ENCODE measurements around the gene PLEKHG2.

The PLEKHG2 gene

GRCh38 chr19:39385629-39386411 lies 26.6 kb upstream of the PLEKHG2 start:
- no peak for DNase-seq (ENCODE audit: low spot score)

GRCh38 chr19:39386557-39386956 lies 25.9 kb upstream of the PLEKHG2 start:
- DNase-seq (ENCODE audit: low spot score), result no peak

GRCh38 chr19:39388657-39389056 lies 23.8 kb upstream of the PLEKHG2 start:
- no peak for DNase-seq (ENCODE audit: low spot score)

- no peak for DNase-seq (ENCODE audit: low spot score)
These were observed 22.6 kb upstream of the PLEKHG2 start for GRCh38 chr19:39389631-39390414.

- DNase-seq (ENCODE audit: low spot score), result no peak
These were observed 22.1 kb upstream of the PLEKHG2 start for GRCh38 chr19:39390451-39390750.

GRCh38 chr19:39390751-39391437 lies 21.6 kb upstream of the PLEKHG2 start, which contains the start of the genes MED29 and PAF1:
Gene MED29 (plus strand): TSS chr19:39391378. CDS start chr19:39391423, 45 bp downstream.
Gene PAF1 (minus strand): TSS chr19:39391106. CDS start chr19:39390864, 242 bp downstream.
- peak; percentile 100 for DNase-seq (ENCODE audit: low spot score)

GRCh38 chr19:39397360-39398296 lies 14.8 kb upstream of the PLEKHG2 start:
- DNase-seq (ENCODE audit: low spot score), result peak; percentile 88

GRCh38 chr19:39398297-39398864 lies 14.1 kb upstream of the PLEKHG2 start:
- DNase-seq (ENCODE audit: low spot score), result peak; percentile 81

GRCh38 chr19:39399668-39400050 lies 12.8 kb upstream of the PLEKHG2 start:
- DNase-seq (ENCODE audit: low spot score), result no peak

- DNase-seq (ENCODE audit: low spot score), result no peak
These were observed 12.4 kb upstream of the PLEKHG2 start for GRCh38 chr19:39400061-39400460.

- DNase-seq (ENCODE audit: low spot score), result no peak
These were observed 11.4 kb upstream of the PLEKHG2 start for GRCh38 chr19:39401070-39401548.

GRCh38 chr19:39401549-39402345 lies 10.7 kb upstream of the PLEKHG2 start:
- no peak for DNase-seq (ENCODE audit: low spot score)

- DNase-seq (ENCODE audit: low spot score), result peak; percentile 70
These were observed 9.8 kb upstream of the PLEKHG2 start for GRCh38 chr19:39402346-39403300.

GRCh38 chr19:39403331-39404312 lies 8.8 kb upstream of the PLEKHG2 start:
- peak; percentile 93 for DNase-seq (ENCODE audit: low spot score)

GRCh38 chr19:39405261-39405957 lies 7.1 kb upstream of the PLEKHG2 start:
- no peak for DNase-seq (ENCODE audit: low spot score)

- DNase-seq (ENCODE audit: low spot score), result no peak
These were observed 6.4 kb upstream of the PLEKHG2 start for GRCh38 chr19:39405958-39406655.

Measured in AG08395 (cell line).